Islet of Langerhans (tissue), 1 donor: ENCODE data around the gene MBD3.

Source experiments
- FAIRE-seq: peaks from one replicate; lab custom pipeline; 2011; peaks lifted over from hg19 to GRCh38; lab: Jason Lieb, UNC

Gene MBD3

GRCh38 chr19:1619094-1619439, 26.4 kb upstream of the MBD3 start:
- FAIRE-seq, result no peak

GRCh38 chr19:1618157-1619093, 25.8 kb upstream of the MBD3 start:
- no peak for FAIRE-seq

- no peak for FAIRE-seq
Observed at GRCh38 chr19:1616875-1617274, 24.2 kb upstream of the MBD3 start.

GRCh38 chr19:1616396-1616795, 23.7 kb upstream of the MBD3 start:
- no peak for FAIRE-seq

- no peak for FAIRE-seq
Observed at GRCh38 chr19:1615156-1615765, 22.6 kb upstream of the MBD3 start.

- FAIRE-seq, result no peak
Observed at GRCh38 chr19:1613808-1614570, 21.3 kb upstream of the MBD3 start.

- FAIRE-seq, result no peak
Observed at GRCh38 chr19:1613146-1613545, 20.5 kb upstream of the MBD3 start.

- FAIRE-seq, result no peak
Observed at GRCh38 chr19:1612114-1613086, 19.7 kb upstream of the MBD3 start.

GRCh38 chr19:1611353-1611752, 18.7 kb upstream of the MBD3 start:
- no peak for FAIRE-seq

- no peak for FAIRE-seq
Observed at GRCh38 chr19:1610579-1610978, 17.9 kb upstream of the MBD3 start.

- no peak for FAIRE-seq
Observed at GRCh38 chr19:1609680-1610474, 17.2 kb upstream of the MBD3 start.

GRCh38 chr19:1609103-1609396, 16.4 kb upstream of the MBD3 start:
- no peak for FAIRE-seq

- no peak for FAIRE-seq
Observed at GRCh38 chr19:1608359-1609102, 15.9 kb upstream of the MBD3 start.

GRCh38 chr19:1606138-1606651, 13.5 kb upstream of the MBD3 start:
- no peak for FAIRE-seq

- peak; percentile 88 for FAIRE-seq
Observed at GRCh38 chr19:1605236-1606137, 12.8 kb upstream of the MBD3 start, which contains the start of gene UQCR11. UQCR11 (minus strand) TSS chr19:1605462; CDS start chr19:1605409, 53 bp downstream.

GRCh38 chr19:1602091-1602707, 9.5 kb upstream of the MBD3 start:
- FAIRE-seq, result no peak

- FAIRE-seq, result no peak
Observed at GRCh38 chr19:1601613-1602064, 9.0 kb upstream of the MBD3 start.

- no peak for FAIRE-seq
Observed at GRCh38 chr19:1599460-1599846, 6.8 kb upstream of the MBD3 start.
